ENCODE data around the gene KLHL3.

Gene KLHL3

DNA sequence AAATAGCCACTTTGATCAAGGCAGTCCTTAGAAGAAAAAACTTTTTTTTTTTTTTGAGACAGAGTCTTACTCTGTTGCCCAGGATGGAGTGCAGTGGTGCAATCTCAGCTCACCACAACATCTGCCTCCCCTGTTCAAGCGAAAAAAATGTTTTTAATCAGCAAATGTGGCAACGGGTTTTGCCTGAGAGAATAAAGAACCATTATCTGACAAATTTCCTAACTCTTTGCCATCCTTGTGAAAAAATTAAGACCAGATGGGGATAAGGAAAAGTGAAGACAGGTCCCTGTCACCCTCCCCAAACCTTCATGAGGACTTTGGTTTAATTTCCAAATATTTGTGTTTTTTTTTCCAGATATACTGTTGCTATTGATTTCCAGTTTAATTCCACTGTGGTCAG lies 129.5 kb downstream of the KLHL3 start:
- no peak for DNase-seq (ENCODE audit: low spot score)
- TF ChIP-seq CTCF (conservative IDR thresholded peaks at IDR 0.05; ENCODE audit: low read depth): no peak
- no peak overlapping the region for H3K27ac ChIP-seq
- ChIA-PET CTCF (no interaction called here), POLR2A (ENCODE audit: low non-redundant PET) (no interaction called here)

- peak; percentile 26 for DNase-seq (ENCODE audit: low spot score)
- POLR2A ChIA-PET (ENCODE audit: low non-redundant PET): no interaction called here
- TF ChIP-seq CTCF (conservative IDR thresholded peaks at IDR 0.05; ENCODE audit: low read depth): 0 out of 2 replicates have a peak, but pooled peaks have one; percentile 8
- CTCF ChIA-PET: interaction anchor here (0.7 kb wide), 1 partner anchor 129 kb away, joined by 4 read pairs; no protein-coding TSS in a partner anchor
- H3K27ac ChIP-seq: no peak overlapping the region
Observed at GRCh38 chr5:137605411-137605810, 130.5 kb downstream of the KLHL3 start.

DNA sequence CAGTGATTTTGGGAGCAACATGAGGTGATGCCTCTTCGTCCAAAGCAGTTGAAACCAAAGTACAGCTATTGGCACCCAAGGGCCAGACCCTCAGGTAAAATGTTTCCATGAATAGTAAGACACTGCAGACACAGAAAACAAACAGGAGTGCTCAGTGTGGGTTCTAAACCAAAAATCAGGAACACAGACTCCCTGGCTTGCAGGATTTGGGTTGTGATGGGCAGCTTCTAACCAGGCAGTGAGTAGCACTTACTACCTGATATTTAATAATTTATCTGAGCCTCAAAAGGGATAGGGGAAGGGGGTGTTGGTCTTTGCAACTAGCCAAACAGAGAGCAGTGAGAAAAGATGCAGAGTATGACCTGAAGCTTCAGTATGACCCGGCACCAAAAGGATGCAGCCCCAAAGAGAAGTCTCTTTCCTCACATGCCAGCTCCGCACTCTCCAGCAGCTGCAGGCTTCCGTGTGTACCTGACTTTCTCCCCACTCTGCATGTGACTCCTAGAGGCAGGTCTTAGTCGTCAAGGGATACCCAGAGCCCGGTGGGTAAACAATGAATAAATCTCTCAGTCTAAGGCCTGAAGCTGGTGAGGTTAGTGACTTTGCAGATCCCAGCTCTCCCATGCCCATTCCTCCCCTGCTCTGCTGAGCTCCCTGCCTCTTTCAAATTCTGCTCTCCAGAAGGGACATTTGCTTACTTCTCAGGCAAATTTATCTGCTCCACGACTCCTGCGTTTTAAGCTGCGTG lies 131.4 kb downstream of the KLHL3 start:
- no peak overlapping the region for H3K27ac ChIP-seq
- CTCF ChIA-PET: interaction anchor here (0.6 to 0.8 kb wide), 2 partner anchors 17 to 138 kb away, joined by 3 read pairs; no protein-coding TSS in a partner anchor
- no peak for DNase-seq (ENCODE audit: low spot score)
- POLR2A ChIA-PET (ENCODE audit: low non-redundant PET): no interaction called here
- no peak for TF ChIP-seq CTCF (conservative IDR thresholded peaks at IDR 0.05; ENCODE audit: low read depth)

- CTCF ChIA-PET: interaction anchor here (0.6 to 0.8 kb wide), 2 partner anchors 18 to 138 kb away, joined by 3 read pairs; no protein-coding TSS in a partner anchor
- H3K27ac ChIP-seq: no peak overlapping the region
- no peak for TF ChIP-seq CTCF (conservative IDR thresholded peaks at IDR 0.05; ENCODE audit: low read depth)
- POLR2A ChIA-PET (ENCODE audit: low non-redundant PET): no interaction called here
- DNase-seq (ENCODE audit: low spot score): no peak
Observed at GRCh38 chr5:137603891-137604290, 132.0 kb downstream of the KLHL3 start.

GRCh38 chr5:137603356-137603755 lies 132.5 kb downstream of the KLHL3 start:
- CTCF ChIA-PET: interaction anchor here (0.8 kb wide), 1 partner anchor 19 kb away, joined by 3 read pairs; no protein-coding TSS in a partner anchor
- POLR2A ChIA-PET (ENCODE audit: low non-redundant PET): interaction anchor here (0.5 kb wide), 1 partner anchor 151 kb away, joined by 3 read pairs; the partner anchor contains the start of gene HNRNPA0
- no peak overlapping the region for H3K27ac ChIP-seq
- TF ChIP-seq CTCF (conservative IDR thresholded peaks at IDR 0.05; ENCODE audit: low read depth): no peak
- DNase-seq (ENCODE audit: low spot score): no peak

DNA sequence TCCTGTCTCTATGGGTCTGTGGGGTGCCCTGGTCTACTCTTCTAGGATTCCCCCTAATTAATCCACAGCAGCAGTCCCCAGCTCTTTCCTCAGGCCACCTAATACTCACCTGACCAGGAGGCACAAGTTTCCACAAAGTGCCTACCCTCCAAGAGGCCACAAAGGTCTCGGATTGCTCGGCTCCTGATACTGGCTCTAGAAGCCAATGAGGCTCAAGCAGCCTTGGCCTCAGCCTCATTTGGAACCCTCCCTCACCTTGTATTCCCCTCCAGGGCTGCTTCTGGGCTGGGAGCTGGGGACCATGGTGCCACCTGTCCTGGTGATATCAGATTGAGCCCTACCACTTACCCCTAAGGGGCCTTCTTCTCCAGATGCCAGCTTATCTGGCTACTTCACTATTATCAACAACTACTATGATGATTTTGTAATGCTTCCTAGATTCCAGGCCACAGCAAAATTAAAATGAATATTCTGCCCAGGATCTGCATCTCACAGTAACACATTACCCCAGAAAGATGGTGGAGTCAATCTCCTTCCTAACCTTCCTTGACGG lies 133.1 kb downstream of the KLHL3 start:
- ChIA-PET POLR2A (ENCODE audit: low non-redundant PET) (interaction anchor here (0.5 kb wide), 1 partner anchor 151 kb away, joined by 3 read pairs; the partner anchor contains the start of gene HNRNPA0), CTCF (no interaction called here)
- DNase-seq (ENCODE audit: low spot score): no peak
- TF ChIP-seq CTCF (conservative IDR thresholded peaks at IDR 0.05; ENCODE audit: low read depth): no peak
- H3K27ac ChIP-seq: no peak overlapping the region
